SJCRH30 (cell line): Measurements from ENCODE around the gene MARCHF2. TPM values are rescaled to one million over a fixed set of nuclear protein-coding genes. Genes with fewer than 3 reads are reported as not detected.
A peak's percentile ranks its signal among the peaks of the same experiment; 100 is the strongest.
"Not testable (repeated sequence)": the region's sequence is repeated elsewhere in the genome, so short reads cannot be mapped to it uniquely, and the experiment has no call there.

Experiments
- DNase-seq, 2 experiments: peaks; one replicate each; pipeline ENCODE4 v3.0.0-alpha.2; 2015 to 2020
- H3K27ac ChIP-seq: fragments of 250-450 bp; sonication (Bioruptor Pico); 2 replicates; pipeline ENCODE4 v1.5.1; 2020; ENCODE audit warnings: mild to moderate bottlenecking, moderate library complexity
- H3K27me3 ChIP-seq: fragments of 250-450 bp; sonication (Bioruptor Pico); 2 replicates; pipeline ENCODE4 v1.5.1; 2020; ENCODE audit warnings: mild to moderate bottlenecking, moderate library complexity
- H3K36me3 ChIP-seq: fragments of 250-450 bp; sonication (Bioruptor Pico); 2 replicates; pipeline ENCODE4 v1.5.1; 2020; ENCODE audit warnings: mild to moderate bottlenecking, moderate library complexity
- H3K4me1 ChIP-seq: fragments of 250-450 bp; sonication (Bioruptor Pico); 2 replicates; pipeline ENCODE4 v1.5.1; 2020; ENCODE audit warnings: mild to moderate bottlenecking, moderate library complexity
- H3K4me3 ChIP-seq: fragments of 250-450 bp; sonication (Bioruptor Pico); 2 replicates; pipeline ENCODE4 v1.5.1; 2020; ENCODE audit warnings: mild to moderate bottlenecking, moderate library complexity
- H3K9me3 ChIP-seq: fragments of 250-450 bp; sonication (Bioruptor Pico); replicated peaks from 2 replicates; pipeline ENCODE4 v1.5.1; 2020; ENCODE audit warnings: mild to moderate bottlenecking, moderate library complexity
- total RNA-seq: library from RNA; depleted of rRNA; stranded (reverse); fragments of >200 nt; shearing (Covaris generic); gene quantifications from 2 replicates; pipeline ENCODE4 v1.2.3, GENCODE V29; 2014

The MARCHF2 gene
- total RNA-seq, 1 experiment from 2014 or later, result 0.55 TPM

DNA sequence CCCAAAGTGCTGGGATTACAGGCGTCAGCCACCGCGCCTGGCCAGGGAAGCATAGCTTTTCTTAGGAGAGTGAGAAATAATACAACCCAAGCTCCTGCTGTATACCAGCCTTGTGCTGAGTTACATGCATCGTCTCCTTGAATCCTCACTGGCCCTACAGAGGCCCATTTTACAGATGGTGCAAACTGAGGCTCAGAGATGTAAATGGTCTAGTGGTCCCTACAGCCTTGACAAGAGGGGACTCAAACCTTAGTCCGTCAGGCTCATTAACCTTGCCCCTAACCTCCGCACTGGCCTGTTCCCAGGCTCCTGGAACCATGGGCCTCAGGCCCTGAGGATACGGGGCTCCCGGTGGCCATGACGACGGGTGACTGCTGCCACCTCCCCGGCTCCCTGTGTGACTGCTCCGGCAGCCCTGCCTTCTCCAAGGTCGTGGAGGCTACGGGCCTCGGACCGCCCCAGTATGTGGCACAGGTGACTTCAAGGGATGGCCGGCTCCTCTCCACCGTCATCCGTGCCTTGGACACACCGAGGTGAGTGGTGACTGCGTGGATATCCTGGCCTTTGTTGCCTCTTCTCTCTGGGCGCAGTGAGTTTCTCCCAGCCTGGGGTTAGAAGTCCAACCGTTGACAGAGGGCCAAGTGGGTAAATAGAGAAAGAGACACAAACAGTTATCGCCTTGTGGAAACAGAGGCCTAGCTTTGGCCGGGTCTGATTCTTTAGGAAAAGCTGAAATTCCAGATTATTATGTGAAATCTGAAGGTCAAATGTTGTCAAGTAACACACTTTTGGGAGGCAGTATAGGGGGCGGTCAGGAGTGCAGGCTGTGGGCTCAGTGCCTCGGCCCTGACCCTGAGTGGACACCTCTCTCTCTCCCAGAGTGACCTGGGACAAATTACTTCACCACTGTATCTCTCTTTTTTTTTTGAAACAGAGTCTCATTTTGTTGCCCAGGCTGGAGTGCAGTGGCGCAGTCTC, 8.7 kb downstream of the MARCHF2 start:
- no peaks in the 10 kb centered on the region for H3K27me3 ChIP-seq
- DNase-seq, result no peak
- H3K9me3 ChIP-seq, result no peaks in the 10 kb centered on the region
- no peaks in the 10 kb centered on the region for H3K36me3 ChIP-seq
- no peak overlapping the region for H3K4me3 ChIP-seq
- H3K4me1 ChIP-seq, result peaks cover 7% of the 10 kb centered on the region; the same call in 1 of the 2 replicates
- no peak overlapping the region for H3K27ac ChIP-seq

- DNase-seq, result peak; percentile 86 to 88
- H3K27me3 ChIP-seq, result no peaks in the 10 kb centered on the region
- peak overlapping the region; percentile 58 for H3K27ac ChIP-seq
- H3K4me3 ChIP-seq, result peak overlapping the region; percentile 29
- peaks cover 3% of the 10 kb centered on the region; the same call in 1 of the 2 replicates for H3K4me1 ChIP-seq
- no peaks in the 10 kb centered on the region for H3K9me3 ChIP-seq
- H3K36me3 ChIP-seq, result no peaks in the 10 kb centered on the region
These were observed 10.7 kb downstream of the MARCHF2 start for GRCh38 chr19:8423817-8424223.

- not testable (repeated sequence) for H3K27me3 ChIP-seq, DNase-seq, H3K36me3 ChIP-seq, H3K9me3 ChIP-seq, H3K4me3 ChIP-seq, H3K27ac ChIP-seq, H3K4me1 ChIP-seq
These were observed 12.2 kb downstream of the MARCHF2 start for GRCh38 chr19:8425331-8425730.

GRCh38 chr19:8426283-8426682, 13.2 kb downstream of the MARCHF2 start:
- no peak overlapping the region for H3K4me3 ChIP-seq
- H3K36me3 ChIP-seq, result no peaks in the 10 kb centered on the region
- no peak overlapping the region for H3K27ac ChIP-seq
- H3K9me3 ChIP-seq, result no peaks in the 10 kb centered on the region
- no peak for DNase-seq
- H3K4me1 ChIP-seq, result peaks cover 3% of the 10 kb centered on the region; the same call in 1 of the 2 replicates
- H3K27me3 ChIP-seq, result no peaks in the 10 kb centered on the region

GRCh38 chr19:8429044-8429443, 15.9 kb downstream of the MARCHF2 start:
- H3K27ac ChIP-seq, result no peak overlapping the region
- no peaks in the 10 kb centered on the region for H3K27me3 ChIP-seq
- peaks cover 3% of the 10 kb centered on the region; the same call in 1 of the 2 replicates for H3K4me1 ChIP-seq
- DNase-seq, result no peak
- no peak overlapping the region for H3K4me3 ChIP-seq
- H3K9me3 ChIP-seq, result no peaks in the 10 kb centered on the region
- no peaks in the 10 kb centered on the region for H3K36me3 ChIP-seq

- no peaks in the 10 kb centered on the region for H3K9me3 ChIP-seq
- no peaks in the 10 kb centered on the region for H3K4me1 ChIP-seq
- no peak overlapping the region for H3K4me3 ChIP-seq
- H3K27me3 ChIP-seq, result no peaks in the 10 kb centered on the region
- H3K27ac ChIP-seq, result no peak overlapping the region
- H3K36me3 ChIP-seq, result no peaks in the 10 kb centered on the region
- DNase-seq, result no peak
These were observed 16.7 kb downstream of the MARCHF2 start for GRCh38 chr19:8429826-8430225.

DNA sequence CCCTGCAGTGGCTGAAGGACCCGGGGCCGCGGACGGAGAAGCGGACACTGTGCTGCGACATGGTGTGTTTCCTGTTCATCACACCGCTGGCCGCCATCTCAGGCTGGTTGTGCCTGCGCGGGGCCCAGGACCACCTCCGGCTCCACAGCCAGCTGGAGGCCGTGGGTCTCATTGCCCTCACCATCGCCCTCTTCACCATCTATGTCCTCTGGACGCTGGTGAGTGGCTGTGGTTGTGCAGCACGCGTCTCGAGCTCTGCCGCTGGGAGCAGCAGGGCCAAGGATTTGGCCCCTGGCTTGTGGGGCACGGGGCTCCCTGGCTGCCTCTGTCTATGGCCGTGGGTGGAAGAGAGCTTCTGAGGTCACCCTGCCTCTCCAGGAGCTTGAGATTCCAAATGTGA, 17.5 kb downstream of the MARCHF2 start:
- H3K4me1 ChIP-seq, result no peaks in the 10 kb centered on the region
- H3K27me3 ChIP-seq, result no peaks in the 10 kb centered on the region
- H3K4me3 ChIP-seq, result no peak overlapping the region
- no peak overlapping the region for H3K27ac ChIP-seq
- DNase-seq, result no peak
- H3K36me3 ChIP-seq, result no peaks in the 10 kb centered on the region
- H3K9me3 ChIP-seq, result no peaks in the 10 kb centered on the region

GRCh38 chr19:8438236-8438635, 25.1 kb downstream of the MARCHF2 start:
- Histone ChIP-seq H3K27ac (no peak overlapping the region), H3K36me3 (no peaks in the 10 kb centered on the region), H3K4me1 (no peaks in the 10 kb centered on the region), H3K9me3 (no peaks in the 10 kb centered on the region), H3K27me3 (no peaks in the 10 kb centered on the region), H3K4me3 (no peak overlapping the region)
- DNase-seq, result no peak

GRCh38 chr19:8441725-8442544, 28.8 kb downstream of the MARCHF2 start:
- no peaks in the 10 kb centered on the region for H3K9me3 ChIP-seq
- no peak overlapping the region for H3K27ac ChIP-seq
- DNase-seq, result no peak
- peaks cover 13% of the 10 kb centered on the region for H3K36me3 ChIP-seq
- H3K4me1 ChIP-seq, result peaks cover 5% of the 10 kb centered on the region; the same call in 1 of the 2 replicates
- no peak overlapping the region for H3K4me3 ChIP-seq
- no peaks in the 10 kb centered on the region for H3K27me3 ChIP-seq

GRCh38 chr19:8444140-8444676, 31.1 kb downstream of the MARCHF2 start:
- H3K4me1 ChIP-seq, DNase-seq, H3K9me3 ChIP-seq, H3K27me3 ChIP-seq: not testable (repeated sequence)
- peaks cover 23% of the 10 kb centered on the region for H3K36me3 ChIP-seq
- peak overlapping the region; percentile 98 for H3K4me3 ChIP-seq
- H3K27ac ChIP-seq, result peak overlapping the region; percentile 98

- H3K36me3 ChIP-seq, result peaks cover 23% of the 10 kb centered on the region
These were observed 31.8 kb downstream of the MARCHF2 start, which contains the start of gene HNRNPM for GRCh38 chr19:8444677-8445487. Gene HNRNPM (plus strand): TSS chr19:8444975. CDS start chr19:8444999, 24 bp downstream.

DNA sequence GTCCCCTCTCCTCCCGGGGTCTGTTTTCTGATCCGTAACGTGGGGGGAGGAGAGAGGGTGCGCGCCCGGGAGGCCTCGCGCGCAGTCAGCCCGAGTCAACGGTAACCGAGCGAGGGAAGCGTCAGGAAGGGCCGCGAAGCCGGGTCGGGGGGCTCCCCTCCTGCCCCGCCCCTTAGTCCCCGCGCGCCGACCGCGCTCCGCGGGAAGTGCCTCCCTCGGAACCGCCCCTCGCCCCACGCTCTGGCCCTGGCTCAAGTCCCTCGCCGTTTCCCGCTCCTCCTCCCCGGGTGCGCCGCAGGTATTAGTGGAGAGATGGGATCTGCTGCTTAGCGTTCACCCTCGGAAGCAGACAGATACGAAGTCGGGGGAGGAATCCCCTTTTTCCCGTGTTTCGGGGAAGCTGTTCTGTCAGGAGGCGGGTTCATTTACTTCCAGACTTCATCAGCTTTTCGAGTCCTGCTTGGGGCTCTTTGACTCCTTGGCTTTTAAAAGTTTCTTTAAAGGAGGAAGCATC, 32.4 kb downstream of the MARCHF2 start:
- peak overlapping the region; percentile 98 for H3K4me3 ChIP-seq
- H3K36me3 ChIP-seq, result peaks cover 23% of the 10 kb centered on the region
- H3K27me3 ChIP-seq, result no peaks in the 10 kb centered on the region
- DNase-seq, result peak; percentile 57 to 59
- H3K27ac ChIP-seq, result peak overlapping the region; percentile 98
- peaks cover 5% of the 10 kb centered on the region; the same call in 1 of the 2 replicates for H3K4me1 ChIP-seq
- H3K9me3 ChIP-seq, result no peaks in the 10 kb centered on the region

More at GRCh38 chr19:8444677-8445487, 31.8 kb downstream of the MARCHF2 start, which contains the start of gene HNRNPM:
- peak; percentile 98 to 99 for DNase-seq
- peak within 1 kb of the TSS; percentile 98 for H3K4me3 ChIP-seq
- peaks cover 5% of the 10 kb centered on the region; the same call in 1 of the 2 replicates for H3K4me1 ChIP-seq
- peak within 1 kb of the TSS; percentile 98 for H3K27ac ChIP-seq
- H3K27me3 ChIP-seq, result no peaks in the 10 kb centered on the region
- H3K9me3 ChIP-seq, result no peaks in the 10 kb centered on the region

GRCh38 chr19:8446061-8446709, 33.1 kb downstream of the MARCHF2 start:
- Histone ChIP-seq H3K9me3 (no peaks in the 10 kb centered on the region), H3K27ac (no peak overlapping the region), H3K4me3 (peak overlapping the region; percentile 98), H3K36me3 (peaks cover 23% of the 10 kb centered on the region), H3K4me1 (peaks cover 5% of the 10 kb centered on the region; the same call in 1 of the 2 replicates), H3K27me3 (no peaks in the 10 kb centered on the region)
- DNase-seq, result no peak
